Cardiac muscle cell (in vitro differentiated cells and primary cell): ENCODE data around the gene FGF22. TPM values are rescaled to one million over a fixed set of nuclear protein-coding genes. Genes with fewer than 3 reads are reported as not detected.

Experiments used
- DNase-seq, 2 donors: peaks; one replicate each; pipeline versions ENCODE4 v3.0.0 to v3.0.0-alpha.2; 2010 to 2017; ENCODE audit warnings: low read depth in 1 of 2, low spot score in 1 of 2
- H3K27ac ChIP-seq: fragments of 200-600 bp; sonication (generic); 2 replicates; pipeline ENCODE4 v1.5.1; 2016
- H3K27me3 ChIP-seq: fragments of 200-600 bp; sonication (generic); 2 replicates; pipeline ENCODE4 v1.6.0; 2016; ENCODE audit warnings: control low read depth
- H3K36me3 ChIP-seq: fragments of 200-600 bp; sonication (generic); 2 replicates; pipeline ENCODE4 v1.5.1; 2016; ENCODE audit warnings: control low read depth
- H3K4me1 ChIP-seq: fragments of 200-600 bp; sonication (generic); 2 replicates; pipeline ENCODE4 v1.8.1; 2017; ENCODE audit warnings: low read depth, mild to moderate bottlenecking, mixed run types
- H3K4me3 ChIP-seq: fragments of 200-600 bp; sonication (generic); 2 replicates; pipeline ENCODE4 v1.5.1; 2016; ENCODE audit warnings: mild to moderate bottlenecking
- H3K9me3 ChIP-seq: fragments of 200-600 bp; sonication (generic); 2 replicates; pipeline ENCODE4 v1.5.1; 2017; ENCODE audit warnings: low read depth, mild to moderate bottlenecking, control low read depth
- CTCF ChIP-seq: IDR thresholded peaks from 2 replicates; pipeline ENCODE4 v1.5.1; 2012; ENCODE audit warnings: low read depth, mild to moderate bottlenecking, low read length
- polyA plus RNA-seq: library from polyadenylated mRNA; unstranded; fragments of >200 nt; fragmentation: Nextera tagmentation; extraction: Ambion mirVana; gene quantifications from 2 replicates; pipeline ENCODE4 v1.2.1, GENCODE V29; 2016
- total RNA-seq: library from RNA; depleted of rRNA; stranded (reverse); fragments of >200 nt; gene quantifications from 2 replicates; pipeline ENCODE4 v1.2.3, GENCODE V29; 2016

Gene FGF22
- total and polyA plus RNA-seq, 2 experiments from 2014 or later = 0.92 TPM; not detected in 1

- H3K4me1 ChIP-seq = peaks cover 2% of the 10 kb centered on the region
- peaks cover 55% of the 10 kb centered on the region for H3K27me3 ChIP-seq
- no peak overlapping the region for H3K27ac ChIP-seq
- no peaks in the 10 kb centered on the region for H3K9me3 ChIP-seq
- no peak overlapping the region for H3K4me3 ChIP-seq
- no peaks in the 10 kb centered on the region for H3K36me3 ChIP-seq
- DNase-seq = no peak
- TF ChIP-seq CTCF = no peak
These were observed 46.6 kb upstream of the FGF22 start for GRCh38 chr19:593055-593454.

DNA sequence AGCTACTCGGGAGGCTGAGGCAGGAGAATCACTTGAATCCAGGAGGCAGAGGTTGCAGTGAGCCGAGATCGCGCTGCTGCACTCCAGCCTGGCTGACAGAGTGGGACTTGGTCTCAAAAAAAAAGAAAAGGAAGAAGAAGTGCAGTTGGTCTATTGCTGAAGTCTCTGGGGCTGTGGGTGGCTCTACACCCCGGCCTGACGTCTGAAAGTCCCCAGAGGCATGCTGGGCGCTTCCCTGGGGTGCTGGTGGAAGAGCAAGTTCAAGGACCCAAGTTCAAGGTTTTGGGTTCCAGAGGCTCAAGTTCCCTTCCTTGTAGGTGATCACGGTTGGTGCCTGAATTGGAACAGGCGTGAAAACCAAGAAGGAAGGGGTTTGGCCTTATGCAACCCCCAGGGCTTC lies 46.2 kb upstream of the FGF22 start:
- TF ChIP-seq CTCF = no peak
- Histone ChIP-seq H3K27me3 (peaks cover 53% of the 10 kb centered on the region), H3K27ac (no peak overlapping the region), H3K9me3 (no peaks in the 10 kb centered on the region), H3K4me1 (peaks cover 2% of the 10 kb centered on the region), H3K36me3 (no peaks in the 10 kb centered on the region), H3K4me3 (no peak overlapping the region)
- no peak for DNase-seq

DNA sequence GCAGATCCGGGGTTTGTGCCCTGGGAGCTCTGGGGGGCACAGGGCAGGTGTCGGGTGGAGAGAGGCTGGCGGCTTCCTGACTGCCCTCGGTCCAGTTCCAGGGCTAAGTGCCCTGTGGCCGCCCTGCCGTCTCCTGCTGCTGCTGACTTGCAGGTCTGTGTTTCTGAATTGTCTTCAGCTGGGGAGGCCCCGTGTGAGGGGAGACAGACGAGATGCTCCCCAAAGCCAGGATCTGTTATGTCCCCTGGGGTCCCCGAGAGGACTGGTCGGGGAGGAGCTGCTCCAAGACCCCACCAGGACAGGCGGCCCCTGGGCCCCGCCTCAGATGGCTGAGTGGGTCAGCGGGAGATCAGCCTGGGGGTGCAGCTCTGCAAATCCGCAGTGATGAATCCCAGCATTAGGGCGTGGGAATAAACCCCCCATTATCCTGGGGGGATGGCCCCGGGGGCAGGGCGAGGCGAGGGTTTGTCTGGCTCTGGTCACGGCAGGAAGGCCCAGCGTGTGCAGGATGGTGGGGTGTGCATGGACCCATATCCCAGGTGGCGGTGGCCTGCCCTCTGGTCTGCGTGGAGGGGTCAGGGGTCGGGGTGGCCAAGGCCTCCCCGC lies 45.3 kb upstream of the FGF22 start:
- no peak overlapping the region for H3K27ac ChIP-seq
- peaks cover 44% of the 10 kb centered on the region for H3K27me3 ChIP-seq
- peaks cover under 1% of the 10 kb centered on the region for H3K4me1 ChIP-seq
- H3K9me3 ChIP-seq = no peaks in the 10 kb centered on the region
- no peak for DNase-seq
- H3K4me3 ChIP-seq = no peak overlapping the region
- TF ChIP-seq CTCF = no peak
- no peaks in the 10 kb centered on the region for H3K36me3 ChIP-seq

- peaks cover 38% of the 10 kb centered on the region for H3K27me3 ChIP-seq
- no peak overlapping the region for H3K27ac ChIP-seq
- no peak for DNase-seq
- no peaks in the 10 kb centered on the region for H3K9me3 ChIP-seq
- H3K36me3 ChIP-seq = no peaks in the 10 kb centered on the region
- no peak overlapping the region for H3K4me3 ChIP-seq
- TF ChIP-seq CTCF = no peak
- no peaks in the 10 kb centered on the region for H3K4me1 ChIP-seq
These were observed 44.1 kb upstream of the FGF22 start for GRCh38 chr19:595326-596262.

- peaks cover 32% of the 10 kb centered on the region for H3K27me3 ChIP-seq
- H3K36me3 ChIP-seq = no peaks in the 10 kb centered on the region
- H3K4me3 ChIP-seq = no peak overlapping the region
- no peak for TF ChIP-seq CTCF
- H3K4me1 ChIP-seq = no peaks in the 10 kb centered on the region
- no peak overlapping the region for H3K27ac ChIP-seq
- no peak for DNase-seq
- H3K9me3 ChIP-seq = no peaks in the 10 kb centered on the region
These were observed 43.4 kb upstream of the FGF22 start for GRCh38 chr19:596263-596655.
